ENCODE data around the gene RNF227. TPM values are rescaled to one million over a fixed set of nuclear protein-coding genes. Genes with fewer than 3 reads are reported as not detected.
"Not testable (repeated sequence)": the region's sequence is repeated elsewhere in the genome, so short reads cannot be mapped to it uniquely, and the experiment has no call there.

RNF227 gene
- total RNA-seq, 1 donor from 2014 or later = 0.79 TPM

GRCh38 chr17:7864995-7865650 lies 51.0 kb downstream of the RNF227 start:
- DNase-seq (ENCODE audit: low read depth in 2 of 2) = no peak

GRCh38 chr17:7864384-7864783 lies 51.7 kb downstream of the RNF227 start:
- DNase-seq (ENCODE audit: low read depth in 2 of 2) = not testable (repeated sequence)

Other genes starting within 250 kb of the RNF227 start
- gene TP53, start 228.8 kb downstream of the RNF227 start, total RNA-seq = 27.8 and 37.0 TPM in 2 replicates
- gene WRAP53, start 227.8 kb downstream of the RNF227 start, total RNA-seq = 6.1 and 6.9 TPM in 2 replicates
- 0.20 and 0.22 TPM in 2 replicates for gene EFNB3, start 211.1 kb downstream of the RNF227 start, total RNA-seq
- under 0.01 and 0.20 TPM in 2 replicates for gene DNAH2, start 198.5 kb downstream of the RNF227 start, total RNA-seq
- gene KDM6B, start 82.1 kb downstream of the RNF227 start, total RNA-seq = 1.3 and 1.8 TPM in 2 replicates
- 7.1 and 22.7 TPM in 2 replicates for gene TMEM88, start 61.2 kb downstream of the RNF227 start, total RNA-seq
- gene NAA38, start 58.7 kb downstream of the RNF227 start, total RNA-seq = 152 and 178 TPM in 2 replicates
- 4.6 and 5.6 TPM in 2 replicates for gene CYB5D1, start 58.3 kb downstream of the RNF227 start, total RNA-seq
- gene CHD3, start 27.5 kb downstream of the RNF227 start, total RNA-seq = 58.0 and 58.7 TPM in 2 replicates
- gene KCNAB3, start 13.6 kb upstream of the RNF227 start, total RNA-seq = 0.22 and 0.40 TPM in 2 replicates
- gene TRAPPC1, start 15.7 kb upstream of the RNF227 start, total RNA-seq = 48.8 and 54.7 TPM in 2 replicates
- gene CNTROB, start 15.9 kb upstream of the RNF227 start, total RNA-seq = 10.5 and 11.9 TPM in 2 replicates
- not detected in 2 replicates for gene GUCY2D, start 86.3 kb upstream of the RNF227 start, total RNA-seq
- not detected in 2 replicates for gene ALOX15B, start 122.8 kb upstream of the RNF227 start, total RNA-seq
- gene ALOX12B, start 171.4 kb upstream of the RNF227 start, total RNA-seq = not detected in 2 replicates
- gene ALOXE3, start 202.2 kb upstream of the RNF227 start, total RNA-seq = under 0.01 TPM in 1 of 2 replicates, not detected in the other
- 0.22 TPM in 1 of 2 replicates, not detected in the other for gene HES7, start 207.8 kb upstream of the RNF227 start, total RNA-seq
- gene PER1, start 236.1 kb upstream of the RNF227 start, total RNA-seq = 5.2 and 10.7 TPM in 2 replicates
- gene VAMP2, start 246.7 kb upstream of the RNF227 start, total RNA-seq = 2.8 and 4.6 TPM in 2 replicates

Data from lung microvascular endothelial cell (primary cell).